HEK293 (cell line): Measurements from ENCODE around the gene AGAP9.
"Not testable (repeated sequence)": the region's sequence is repeated elsewhere in the genome, so short reads cannot be mapped to it uniquely, and the experiment has no call there.

Experiments
- CTCF ChIA-PET: fragments of 350-600 bp; formaldehyde crosslinking; extraction: SDS; loops from one replicate; lab custom pipeline; 2021; ENCODE audit warnings: antibody characterized with exemption; lab: Yijun Ruan, JAX
- POLR2A ChIA-PET: fragments of 300-600 bp; formaldehyde crosslinking; extraction: SDS; loops from one replicate; lab custom pipeline; 2020; ENCODE audit warnings: antibody characterized with exemption, inconsistent platforms; lab: Yijun Ruan, JAX
- H3K27ac ChIP-seq: fragments of 200-500 bp; sonication (Bioruptor generic); 2 replicates; pipeline ENCODE4 v1.5.1; 2014; ENCODE audit warnings: low read depth, low read length, control low read depth, inconsistent platforms; ENCODE audit errors: extremely low read depth
- H3K36me3 ChIP-seq, 2 experiments: fragments of 200-500 bp in 1 of 2; sonication (Bioruptor generic) in 1 of 2; 1 replicate in 1 of 2; 2 replicates in 1 of 2; pipeline ENCODE4 v1.5.1; 2014 to 2017; ENCODE audit warnings: inconsistent platforms in 2 of 2, low read length in 2 of 2; ENCODE audit not compliant: control insufficient read depth in 2 of 2, insufficient read depth in 1 of 2
- H3K4me1 ChIP-seq: fragments of 200-500 bp; sonication (Bioruptor generic); 2 replicates; pipeline ENCODE4 v1.5.1; 2014; ENCODE audit warnings: mild to moderate bottlenecking, low read length, inconsistent platforms; ENCODE audit not compliant: control insufficient read depth, insufficient read depth
- H3K4me3 ChIP-seq: 2 replicates; pipeline ENCODE4 v1.5.1; 2011; ENCODE audit warnings: low read depth, mild to moderate bottlenecking, control low read depth, low read length, moderate library complexity
- H3K9me3 ChIP-seq: fragments of 200-500 bp; sonication (Bioruptor generic); 2 replicates; pipeline ENCODE4 v1.5.1; 2014; ENCODE audit warnings: low read depth, low read length, inconsistent platforms; ENCODE audit not compliant: control insufficient read depth, insufficient read depth
- PRDM10 ChIP-seq: fragments of 450-650 bp; formaldehyde crosslinking; IDR thresholded peaks from 2 replicates; pipeline ENCODE4 v1.5.1; 2016; ENCODE audit warnings: missing biosample characterization, missing genetic modification characterization
- SP2 ChIP-seq: fragments of 450-650 bp; formaldehyde crosslinking; IDR thresholded peaks from 2 replicates; pipeline ENCODE4 v1.5.1; 2016; ENCODE audit warnings: missing biosample characterization, missing genetic modification characterization
- ZBTB8A ChIP-seq: fragments of 450-650 bp; formaldehyde crosslinking; IDR thresholded peaks from 2 replicates; pipeline ENCODE4 v1.5.1; 2016; ENCODE audit warnings: missing biosample characterization, missing genetic modification characterization
- ZFHX2 ChIP-seq: fragments of 450-650 bp; formaldehyde crosslinking; conservative IDR thresholded peaks from 2 replicates; pipeline ENCODE4 v1.5.1; 2016; ENCODE audit warnings: missing biosample characterization, missing genetic modification characterization
- ZIC2 ChIP-seq: fragments of 450-650 bp; formaldehyde crosslinking; IDR thresholded peaks from 2 replicates; pipeline ENCODE4 v1.5.1; 2016; ENCODE audit warnings: missing biosample characterization, missing genetic modification characterization
- ZNF2 ChIP-seq: fragments of 450-650 bp; formaldehyde crosslinking; IDR thresholded peaks from 2 replicates; pipeline ENCODE4 v1.5.1; 2016; ENCODE audit warnings: missing biosample characterization, missing genetic modification characterization
- ZNF335 ChIP-seq: fragments of 450-650 bp; formaldehyde crosslinking; conservative IDR thresholded peaks from 2 replicates; pipeline ENCODE4 v1.5.1; 2016; ENCODE audit warnings: missing biosample characterization, missing genetic modification characterization
- ZNF600 ChIP-seq: fragments of 450-650 bp; formaldehyde crosslinking; IDR thresholded peaks from 2 replicates; pipeline ENCODE4 v1.5.1; 2016; ENCODE audit warnings: missing biosample characterization, missing genetic modification characterization
- TF ChIP-seq, protein P1 (sequence below): fragments of 450-650 bp; formaldehyde crosslinking; optimal IDR thresholded peaks from 2 replicates; pipeline ENCODE3; 2016; ENCODE audit warnings: missing biosample characterization, mild to moderate bottlenecking, missing genetic modification characterization
- TF ChIP-seq, protein P2 (sequence below): fragments of 450-650 bp; formaldehyde crosslinking; IDR thresholded peaks from 2 replicates; pipeline ENCODE4 v1.5.1; 2016; ENCODE audit warnings: missing biosample characterization, missing genetic modification characterization

AGAP9 gene

DNA sequence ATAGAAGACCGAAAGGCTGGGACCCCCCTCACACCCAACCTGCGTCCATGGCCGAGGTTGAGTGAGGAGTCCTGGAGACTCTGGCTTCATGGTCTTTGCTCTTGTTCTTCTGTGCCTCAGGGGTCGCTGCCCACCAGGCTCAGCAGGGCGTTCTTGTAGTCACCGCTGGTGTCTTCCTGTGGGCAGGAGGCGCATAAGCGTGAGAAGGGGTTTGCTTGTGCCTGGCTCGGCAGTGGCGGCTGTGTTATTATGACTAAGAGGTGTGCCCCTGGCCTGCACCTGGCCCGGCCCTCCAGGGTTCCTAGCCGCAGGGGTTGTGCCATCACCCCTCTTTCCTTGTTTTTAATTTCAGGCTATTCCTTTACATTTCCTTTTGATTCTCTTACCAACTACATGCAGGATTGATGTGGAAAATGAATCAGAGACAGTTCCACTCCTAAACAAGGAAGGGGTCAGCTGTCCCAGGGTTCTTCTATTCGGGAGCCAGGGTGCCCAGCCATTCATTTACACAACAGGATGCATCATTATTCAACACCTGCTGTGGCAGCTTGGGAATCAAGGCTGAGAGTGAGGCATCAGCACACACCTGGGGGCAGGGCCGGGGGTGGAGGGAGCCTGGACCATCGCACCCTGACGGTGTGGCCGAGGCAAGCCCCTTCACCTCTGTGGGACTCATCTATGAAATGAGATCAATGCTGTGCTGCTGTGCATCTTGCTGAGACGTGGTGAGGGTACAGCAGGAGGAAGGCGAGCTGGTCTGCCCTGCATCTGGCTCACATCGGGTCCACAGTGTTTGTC lies 54.5 kb downstream of the AGAP9 start:
- TF ChIP-seq ZIC2 (tag by site-specific recombination): peak; percentile 44
- TF ChIP-seq, all 188 proteins: peak for 1; not testable (repeated sequence) for 187
- H3K4me3 ChIP-seq, H3K4me1 ChIP-seq, CTCF ChIA-PET, H3K9me3 ChIP-seq, POLR2A ChIA-PET, H3K36me3 ChIP-seq, H3K27ac ChIP-seq: not testable (repeated sequence)

GRCh38 chr10:47467957-47468356 lies 55.5 kb downstream of the AGAP9 start:
- H3K4me1 ChIP-seq, POLR2A ChIA-PET, H3K27ac ChIP-seq, H3K4me3 ChIP-seq, H3K9me3 ChIP-seq, H3K36me3 ChIP-seq, CTCF ChIA-PET: not testable (repeated sequence)

- H3K27ac ChIP-seq, H3K36me3 ChIP-seq, POLR2A ChIA-PET, H3K9me3 ChIP-seq, H3K4me1 ChIP-seq, CTCF ChIA-PET, H3K4me3 ChIP-seq: not testable (repeated sequence)
Measured at GRCh38 chr10:47467458-47467857, 56.0 kb downstream of the AGAP9 start.

GRCh38 chr10:47465216-47465917 lies 58.1 kb downstream of the AGAP9 start:
- H3K4me3 ChIP-seq, POLR2A ChIA-PET, H3K9me3 ChIP-seq, CTCF ChIA-PET, H3K27ac ChIP-seq, H3K4me1 ChIP-seq, H3K36me3 ChIP-seq: not testable (repeated sequence)

- H3K4me3 ChIP-seq, H3K27ac ChIP-seq, H3K4me1 ChIP-seq, POLR2A ChIA-PET, CTCF ChIA-PET, H3K9me3 ChIP-seq, H3K36me3 ChIP-seq: not testable (repeated sequence)
Measured at GRCh38 chr10:47462577-47463358, 60.7 kb downstream of the AGAP9 start.

- CTCF ChIA-PET, H3K27ac ChIP-seq, POLR2A ChIA-PET, H3K36me3 ChIP-seq, H3K4me1 ChIP-seq: not testable (repeated sequence)
- H3K4me3 ChIP-seq: peak overlapping the region; percentile 7
- TF ChIP-seq ZFHX2 (tag by site-specific recombination) (0 out of 2 replicates have a peak, but pooled peaks have one; percentile 37), SP2 (tag by site-specific recombination) (peak; percentile 49), ZNF2 (tag by site-specific recombination) (0 out of 2 replicates have a peak, but pooled peaks have one; percentile 32), ZNF600 (tag by site-specific recombination) (peak; percentile 63; the same call in 1 of the 2 replicates), ZBTB8A (peak; percentile 96), ZNF335 (tag by site-specific recombination) (peak; percentile 41; the same call in 1 of the 2 replicates), PRDM10 (tag by site-specific recombination) (peak; percentile 40)
- TF ChIP-seq, protein P1, sequence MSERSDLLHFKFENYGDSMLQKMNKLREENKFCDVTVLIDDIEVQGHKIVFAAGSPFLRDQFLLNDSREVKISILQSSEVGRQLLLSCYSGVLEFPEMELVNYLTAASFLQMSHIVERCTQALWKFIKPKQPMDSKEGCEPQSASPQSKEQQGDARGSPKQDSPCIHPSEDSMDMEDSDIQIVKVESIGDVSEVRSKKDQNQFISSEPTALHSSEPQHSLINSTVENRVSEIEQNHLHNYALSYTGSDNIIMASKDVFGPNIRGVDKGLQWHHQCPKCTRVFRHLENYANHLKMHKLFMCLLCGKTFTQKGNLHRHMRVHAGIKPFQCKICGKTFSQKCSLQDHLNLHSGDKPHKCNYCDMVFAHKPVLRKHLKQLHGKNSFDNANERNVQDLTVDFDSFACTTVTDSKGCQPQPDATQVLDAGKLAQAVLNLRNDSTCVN (tag by site-specific recombination): peak; percentile 62
- TF ChIP-seq, protein P2, sequence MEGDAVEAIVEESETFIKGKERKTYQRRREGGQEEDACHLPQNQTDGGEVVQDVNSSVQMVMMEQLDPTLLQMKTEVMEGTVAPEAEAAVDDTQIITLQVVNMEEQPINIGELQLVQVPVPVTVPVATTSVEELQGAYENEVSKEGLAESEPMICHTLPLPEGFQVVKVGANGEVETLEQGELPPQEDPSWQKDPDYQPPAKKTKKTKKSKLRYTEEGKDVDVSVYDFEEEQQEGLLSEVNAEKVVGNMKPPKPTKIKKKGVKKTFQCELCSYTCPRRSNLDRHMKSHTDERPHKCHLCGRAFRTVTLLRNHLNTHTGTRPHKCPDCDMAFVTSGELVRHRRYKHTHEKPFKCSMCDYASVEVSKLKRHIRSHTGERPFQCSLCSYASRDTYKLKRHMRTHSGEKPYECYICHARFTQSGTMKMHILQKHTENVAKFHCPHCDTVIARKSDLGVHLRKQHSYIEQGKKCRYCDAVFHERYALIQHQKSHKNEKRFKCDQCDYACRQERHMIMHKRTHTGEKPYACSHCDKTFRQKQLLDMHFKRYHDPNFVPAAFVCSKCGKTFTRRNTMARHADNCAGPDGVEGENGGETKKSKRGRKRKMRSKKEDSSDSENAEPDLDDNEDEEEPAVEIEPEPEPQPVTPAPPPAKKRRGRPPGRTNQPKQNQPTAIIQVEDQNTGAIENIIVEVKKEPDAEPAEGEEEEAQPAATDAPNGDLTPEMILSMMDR: peak; percentile 26; the same call in 1 of the 2 replicates
- TF ChIP-seq, all 188 proteins: peak for 9; not testable (repeated sequence) for 179
- not testable (repeated sequence) for H3K9me3 ChIP-seq
Measured at GRCh38 chr10:47461261-47461687, 62.2 kb downstream of the AGAP9 start.
